Measurements from ENCODE around the gene BACH2. TPM values are rescaled to one million over a fixed set of nuclear protein-coding genes. Genes with fewer than 3 reads are reported as not detected.

The BACH2 gene
- total and polyA plus RNA-seq, 10 of the 15 experiments (the other 5 are each of a cell fraction or from before 2014, with no cell fraction given) = 0.03 to 0.28 (median 0.04) TPM; not detected in 3

DNA sequence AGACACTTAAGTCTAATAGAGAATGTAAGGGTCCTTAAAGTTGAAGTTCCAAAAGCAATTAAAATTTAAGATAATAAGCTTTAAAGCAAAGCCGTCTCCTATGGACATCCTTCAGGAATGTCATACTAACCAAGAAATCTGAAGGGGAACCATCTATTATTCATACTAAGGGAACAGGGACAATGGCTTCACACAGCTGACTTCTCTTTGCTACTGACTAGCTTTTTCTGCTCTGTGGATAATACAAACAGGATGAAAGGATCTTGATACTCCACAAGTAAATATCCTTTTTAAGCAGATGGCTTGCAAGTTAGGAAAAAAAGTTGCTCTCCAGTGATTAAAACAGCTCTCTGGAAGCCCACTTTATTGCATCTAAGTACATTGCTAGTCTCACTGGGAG lies 178.6 kb downstream of the BACH2 start:
- ChIA-PET CTCF (interaction anchor here (0.8 to 1.0 kb wide), 2 partner anchors 13 to 361 kb away, joined by 3 read pairs; no protein-coding TSS in a partner anchor), RAD21 (ENCODE audit: unreplicated experiment) (no interaction called here), SMC1A (ENCODE audit: uncharacterized antibody, unreplicated experiment) (interaction anchor here (1.3 to 1.9 kb wide), 2 partner anchors 9 to 27 kb away, joined by 3 to 4 read pairs; no protein-coding TSS in a partner anchor), POLR2A (no interaction called here)
- 95% methylated on average over 1 of the region's 1 CpG for WGBS (ENCODE audit: insufficient coverage, insufficient replicate concordance, low lambda C conversion rate, missing lambda C conversion rate)
- Histone ChIP-seq H2AFZ (ENCODE audit: control insufficient read depth, low read depth, low read length) (no peak overlapping the region), H3K79me2 (ENCODE audit: control insufficient read depth, insufficient read depth, low read length) (no peaks in the 10 kb centered on the region), H4K20me1 (ENCODE audit: control insufficient read depth, insufficient read depth) (no peaks in the 10 kb centered on the region), H3K27ac (ENCODE audit: control insufficient read depth, insufficient read depth) (no peak overlapping the region), H3K9me3 (replicated peaks; ENCODE audit: control insufficient read depth, insufficient read depth, low read length) (peaks cover 3% of the 10 kb centered on the region; the same call in 1 of the 3 replicates), H3K9ac (ENCODE audit: control insufficient read depth, insufficient read depth, low read length) (no peak overlapping the region), H3K4me1 (ENCODE audit: control insufficient read depth, insufficient read depth, low read length) (no peaks in the 10 kb centered on the region; the same call in 1 of the 2 replicates), H3K4me3 (no peak overlapping the region), H3K27me3 (replicated peaks in 1 of 2; ENCODE audit: control insufficient read depth in 2 of 2, insufficient read depth in 2 of 2, low read length in 1 of 2) (no peaks in the 10 kb centered on the region), H3K4me2 (ENCODE audit: control insufficient read depth, insufficient read depth) (no peak overlapping the region), H3K36me3 (ENCODE audit: control insufficient read depth in 2 of 2, insufficient read depth in 2 of 2, low read length in 1 of 2) (no peaks in the 10 kb centered on the region)
- no peak for ATAC-seq
- no TSS peak for BruUV-seq (replicated peaks)
- no peak for DNase-seq (ENCODE audit: low read depth, low spot score)
- in situ Hi-C loops (cut with MboI) (no loop called here), intact Hi-C loops (cut with micrococcal nuclease; ENCODE audit: unreplicated experiment) (no loop called here)
- FAIRE-seq = no peak
- TF ChIP-seq ESRRA (IDR thresholded peaks at IDR 0.05; ENCODE audit: low read length) = no peak
- no peak for TF ChIP-seq BCL11A (IDR thresholded peaks at IDR 0.05; ENCODE audit: low read depth, low read length)
- no peak for TF ChIP-seq NR2F1 (conservative IDR thresholded peaks at IDR 0.05)
- TF ChIP-seq CREM (IDR thresholded peaks at IDR 0.05; ENCODE audit: low read depth) = no peak
- TF ChIP-seq, protein P1, sequence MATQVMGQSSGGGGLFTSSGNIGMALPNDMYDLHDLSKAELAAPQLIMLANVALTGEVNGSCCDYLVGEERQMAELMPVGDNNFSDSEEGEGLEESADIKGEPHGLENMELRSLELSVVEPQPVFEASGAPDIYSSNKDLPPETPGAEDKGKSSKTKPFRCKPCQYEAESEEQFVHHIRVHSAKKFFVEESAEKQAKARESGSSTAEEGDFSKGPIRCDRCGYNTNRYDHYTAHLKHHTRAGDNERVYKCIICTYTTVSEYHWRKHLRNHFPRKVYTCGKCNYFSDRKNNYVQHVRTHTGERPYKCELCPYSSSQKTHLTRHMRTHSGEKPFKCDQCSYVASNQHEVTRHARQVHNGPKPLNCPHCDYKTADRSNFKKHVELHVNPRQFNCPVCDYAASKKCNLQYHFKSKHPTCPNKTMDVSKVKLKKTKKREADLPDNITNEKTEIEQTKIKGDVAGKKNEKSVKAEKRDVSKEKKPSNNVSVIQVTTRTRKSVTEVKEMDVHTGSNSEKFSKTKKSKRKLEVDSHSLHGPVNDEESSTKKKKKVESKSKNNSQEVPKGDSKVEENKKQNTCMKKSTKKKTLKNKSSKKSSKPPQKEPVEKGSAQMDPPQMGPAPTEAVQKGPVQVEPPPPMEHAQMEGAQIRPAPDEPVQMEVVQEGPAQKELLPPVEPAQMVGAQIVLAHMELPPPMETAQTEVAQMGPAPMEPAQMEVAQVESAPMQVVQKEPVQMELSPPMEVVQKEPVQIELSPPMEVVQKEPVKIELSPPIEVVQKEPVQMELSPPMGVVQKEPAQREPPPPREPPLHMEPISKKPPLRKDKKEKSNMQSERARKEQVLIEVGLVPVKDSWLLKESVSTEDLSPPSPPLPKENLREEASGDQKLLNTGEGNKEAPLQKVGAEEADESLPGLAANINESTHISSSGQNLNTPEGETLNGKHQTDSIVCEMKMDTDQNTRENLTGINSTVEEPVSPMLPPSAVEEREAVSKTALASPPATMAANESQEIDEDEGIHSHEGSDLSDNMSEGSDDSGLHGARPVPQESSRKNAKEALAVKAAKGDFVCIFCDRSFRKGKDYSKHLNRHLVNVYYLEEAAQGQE (IDR thresholded peaks at IDR 0.05; ENCODE audit: low read depth, low read length) = no peak
- TF ChIP-seq, protein P2, sequence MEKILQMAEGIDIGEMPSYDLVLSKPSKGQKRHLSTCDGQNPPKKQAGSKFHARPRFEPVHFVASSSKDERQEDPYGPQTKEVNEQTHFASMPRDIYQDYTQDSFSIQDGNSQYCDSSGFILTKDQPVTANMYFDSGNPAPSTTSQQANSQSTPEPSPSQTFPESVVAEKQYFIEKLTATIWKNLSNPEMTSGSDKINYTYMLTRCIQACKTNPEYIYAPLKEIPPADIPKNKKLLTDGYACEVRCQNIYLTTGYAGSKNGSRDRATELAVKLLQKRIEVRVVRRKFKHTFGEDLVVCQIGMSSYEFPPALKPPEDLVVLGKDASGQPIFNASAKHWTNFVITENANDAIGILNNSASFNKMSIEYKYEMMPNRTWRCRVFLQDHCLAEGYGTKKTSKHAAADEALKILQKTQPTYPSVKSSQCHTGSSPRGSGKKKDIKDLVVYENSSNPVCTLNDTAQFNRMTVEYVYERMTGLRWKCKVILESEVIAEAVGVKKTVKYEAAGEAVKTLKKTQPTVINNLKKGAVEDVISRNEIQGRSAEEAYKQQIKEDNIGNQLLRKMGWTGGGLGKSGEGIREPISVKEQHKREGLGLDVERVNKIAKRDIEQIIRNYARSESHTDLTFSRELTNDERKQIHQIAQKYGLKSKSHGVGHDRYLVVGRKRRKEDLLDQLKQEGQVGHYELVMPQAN (conservative IDR thresholded peaks at IDR 0.05) = no peak
- no peak for TF ChIP-seq RBBP5 (conservative IDR thresholded peaks at IDR 0.05)
- no peak for TF ChIP-seq POLR2AphosphoS5 (IDR thresholded peaks at IDR 0.05; ENCODE audit: low read length)
- no peak for TF ChIP-seq SPI1 (IDR thresholded peaks at IDR 0.05; ENCODE audit: borderline replicate concordance, insufficient read depth, low read depth, low read length)
- TF ChIP-seq, protein P3, sequence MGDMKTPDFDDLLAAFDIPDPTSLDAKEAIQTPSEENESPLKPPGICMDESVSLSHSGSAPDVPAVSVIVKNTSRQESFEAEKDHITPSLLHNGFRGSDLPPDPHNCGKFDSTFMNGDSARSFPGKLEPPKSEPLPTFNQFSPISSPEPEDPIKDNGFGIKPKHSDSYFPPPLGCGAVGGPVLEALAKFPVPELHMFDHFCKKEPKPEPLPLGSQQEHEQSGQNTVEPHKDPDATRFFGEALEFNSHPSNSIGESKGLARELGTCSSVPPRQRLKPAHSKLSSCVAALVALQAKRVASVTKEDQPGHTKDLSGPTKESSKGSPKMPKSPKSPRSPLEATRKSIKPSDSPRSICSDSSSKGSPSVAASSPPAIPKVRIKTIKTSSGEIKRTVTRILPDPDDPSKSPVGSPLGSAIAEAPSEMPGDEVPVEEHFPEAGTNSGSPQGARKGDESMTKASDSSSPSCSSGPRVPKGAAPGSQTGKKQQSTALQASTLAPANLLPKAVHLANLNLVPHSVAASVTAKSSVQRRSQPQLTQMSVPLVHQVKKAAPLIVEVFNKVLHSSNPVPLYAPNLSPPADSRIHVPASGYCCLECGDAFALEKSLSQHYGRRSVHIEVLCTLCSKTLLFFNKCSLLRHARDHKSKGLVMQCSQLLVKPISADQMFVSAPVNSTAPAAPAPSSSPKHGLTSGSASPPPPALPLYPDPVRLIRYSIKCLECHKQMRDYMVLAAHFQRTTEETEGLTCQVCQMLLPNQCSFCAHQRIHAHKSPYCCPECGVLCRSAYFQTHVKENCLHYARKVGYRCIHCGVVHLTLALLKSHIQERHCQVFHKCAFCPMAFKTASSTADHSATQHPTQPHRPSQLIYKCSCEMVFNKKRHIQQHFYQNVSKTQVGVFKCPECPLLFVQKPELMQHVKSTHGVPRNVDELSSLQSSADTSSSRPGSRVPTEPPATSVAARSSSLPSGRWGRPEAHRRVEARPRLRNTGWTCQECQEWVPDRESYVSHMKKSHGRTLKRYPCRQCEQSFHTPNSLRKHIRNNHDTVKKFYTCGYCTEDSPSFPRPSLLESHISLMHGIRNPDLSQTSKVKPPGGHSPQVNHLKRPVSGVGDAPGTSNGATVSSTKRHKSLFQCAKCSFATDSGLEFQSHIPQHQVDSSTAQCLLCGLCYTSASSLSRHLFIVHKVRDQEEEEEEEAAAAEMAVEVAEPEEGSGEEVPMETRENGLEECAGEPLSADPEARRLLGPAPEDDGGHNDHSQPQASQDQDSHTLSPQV (IDR thresholded peaks at IDR 0.05) = no peak
- no peak for TF ChIP-seq SUPT20H (IDR thresholded peaks at IDR 0.05; ENCODE audit: borderline replicate concordance, control insufficient read depth, low read depth, low read length)
- TF ChIP-seq STAT3 (IDR thresholded peaks at IDR 0.05; ENCODE audit: low read depth, low read length) = no peak
- no peak for TF ChIP-seq CREB1 (IDR thresholded peaks at IDR 0.05; ENCODE audit: low read depth)
- no peak for TF ChIP-seq NFYB (IDR thresholded peaks at IDR 0.05; ENCODE audit: insufficient read depth, low read depth, low read length)
- TF ChIP-seq NFXL1 (IDR thresholded peaks at IDR 0.05; ENCODE audit: borderline replicate concordance) = no peak
